Measurements from ENCODE around the gene AGFG1.
A peak's percentile ranks its signal among the peaks of the same experiment; 100 is the strongest.

AGFG1 gene

GRCh38 chr2:227471924-227472264 lies at the start of gene AGFG1:
TSS of gene AGFG1 (plus strand) at chr2:227472156. CDS start at chr2:227472422, 266 bp downstream.
- peak; percentile 68 for DNase-seq

GRCh38 chr2:227423656-227424499 lies 48.1 kb upstream of the AGFG1 start:
- no peak for DNase-seq

- no peak for DNase-seq
These were observed 43.1 kb upstream of the AGFG1 start for GRCh38 chr2:227428731-227429285.

- no peak for DNase-seq
These were observed 41.3 kb upstream of the AGFG1 start for GRCh38 chr2:227430639-227431038.

GRCh38 chr2:227433171-227433570 lies 38.8 kb upstream of the AGFG1 start:
- DNase-seq, result no peak

GRCh38 chr2:227436436-227437174 lies 35.4 kb upstream of the AGFG1 start:
- no peak for DNase-seq

GRCh38 chr2:227439214-227439613 lies 32.7 kb upstream of the AGFG1 start:
- no peak for DNase-seq

- no peak for DNase-seq
These were observed 29.3 kb upstream of the AGFG1 start for GRCh38 chr2:227442639-227443038.

- no peak for DNase-seq
These were observed 27.9 kb upstream of the AGFG1 start for GRCh38 chr2:227443889-227444568.

GRCh38 chr2:227447606-227448005 lies 24.4 kb upstream of the AGFG1 start:
- DNase-seq, result no peak

GRCh38 chr2:227450311-227450841 lies 21.6 kb upstream of the AGFG1 start:
- no peak for DNase-seq

- DNase-seq, result no peak
These were observed 20.9 kb upstream of the AGFG1 start for GRCh38 chr2:227450926-227451654.

- DNase-seq, result no peak
These were observed 20.3 kb upstream of the AGFG1 start for GRCh38 chr2:227451655-227451992.

GRCh38 chr2:227453810-227454209 lies 18.1 kb upstream of the AGFG1 start:
- no peak for DNase-seq

GRCh38 chr2:227454323-227454860 lies 17.6 kb upstream of the AGFG1 start:
- DNase-seq, result no peak

GRCh38 chr2:227455200-227455599 lies 16.8 kb upstream of the AGFG1 start:
- DNase-seq, result no peak

- no peak for DNase-seq
These were observed 15.9 kb upstream of the AGFG1 start for GRCh38 chr2:227456102-227456501.

- DNase-seq, result no peak
These were observed 15.2 kb upstream of the AGFG1 start for GRCh38 chr2:227456772-227457171.

GRCh38 chr2:227460070-227460485 lies 11.9 kb upstream of the AGFG1 start:
- peak; percentile 59 for DNase-seq

- no peak for DNase-seq
These were observed 11.1 kb upstream of the AGFG1 start for GRCh38 chr2:227460833-227461232.

- DNase-seq, result no peak
These were observed 10.0 kb upstream of the AGFG1 start for GRCh38 chr2:227461811-227462461.

All from GDM1 (cell line).